Chondrocyte (in vitro differentiated cells): ENCODE results near the gene NEUROG2. TPM values are rescaled to one million over a fixed set of nuclear protein-coding genes. Genes with fewer than 3 reads are reported as not detected.
A peak's percentile ranks its signal among the peaks of the same experiment; 100 is the strongest.

Experiments
- DNase-seq: peaks from one replicate; pipeline ENCODE4 v3.0.0; 2021; ENCODE audit warnings: mixed read lengths, low spot score
- H3K27ac Mint-ChIP-seq: one replicate; pipeline ENCODE4 v1.8.0; 2021; ENCODE audit warnings: mild to moderate bottlenecking, moderate library complexity, mixed read lengths; ENCODE audit not compliant: unreplicated experiment
- H3K27me3 Mint-ChIP-seq: 2 replicates; pipeline ENCODE4 v1.8.0; 2021; ENCODE audit warnings: low read depth, mixed read lengths
- H3K36me3 Mint-ChIP-seq: 2 replicates; pipeline ENCODE4 v1.8.0; 2021; ENCODE audit warnings: low read depth, mixed read lengths
- H3K4me1 Mint-ChIP-seq: 2 replicates; pipeline ENCODE4 v1.8.0; 2021; ENCODE audit warnings: low read depth, mild to moderate bottlenecking, mixed read lengths
- H3K4me3 Mint-ChIP-seq: one replicate; pipeline ENCODE4 v1.8.0; 2021; ENCODE audit warnings: mild to moderate bottlenecking, moderate library complexity, mixed read lengths; ENCODE audit not compliant: unreplicated experiment
- H3K9me3 Mint-ChIP-seq: 2 replicates; pipeline ENCODE4 v1.8.0; 2021; ENCODE audit warnings: low read depth, mixed read lengths
- CTCF ChIP-seq: fragments of 200-600 bp; sonication (generic); IDR thresholded peaks from 2 replicates; pipeline ENCODE4 v1.5.0; 2021; ENCODE audit warnings: antibody characterized with exemption, mild to moderate bottlenecking, moderate library complexity
- long read RNA-seq: library from polyadenylated mRNA; stranded (forward); transcript quantifications from one replicate; pipeline ENCODE4 v2.0.0, GENCODE V29; 2021
- total RNA-seq: library from RNA; stranded (reverse); gene quantifications from 3 replicates; pipeline ENCODE4 v1.2.1, GENCODE V29; 2021

NEUROG2 gene
- total RNA-seq, result not detected in 3 replicates
- long read RNA-seq, result 0 reads

GRCh38 chr4:112516066-112516470 lies at the start of gene NEUROG2:
NEUROG2 (minus strand) TSS chr4:112516180; CDS start chr4:112515475, 705 bp downstream.
- peaks cover 34% of the 10 kb centered on the region for H3K4me1 Mint-ChIP-seq
- no peak within 1 kb of the TSS for H3K27ac Mint-ChIP-seq
- peak within 1 kb of the TSS; percentile 85 for H3K4me3 Mint-ChIP-seq
- H3K9me3 Mint-ChIP-seq, result peaks cover 6% of the 10 kb centered on the region
- peaks cover 3% of the 10 kb centered on the region for H3K36me3 Mint-ChIP-seq
- no peak for TF ChIP-seq CTCF
- no peak for DNase-seq
- peaks cover 87% of the 10 kb centered on the region for H3K27me3 Mint-ChIP-seq

GRCh38 chr4:112564706-112565270 lies 48.8 kb upstream of the NEUROG2 start:
- TF ChIP-seq CTCF, result no peak
- no peak overlapping the region for H3K4me3 Mint-ChIP-seq
- no peaks in the 10 kb centered on the region for H3K27me3 Mint-ChIP-seq
- H3K4me1 Mint-ChIP-seq, result no peaks in the 10 kb centered on the region
- peaks cover 3% of the 10 kb centered on the region for H3K9me3 Mint-ChIP-seq
- H3K27ac Mint-ChIP-seq, result no peak overlapping the region
- H3K36me3 Mint-ChIP-seq, result peaks cover 1% of the 10 kb centered on the region
- no peak for DNase-seq

- H3K4me3 Mint-ChIP-seq, result no peak overlapping the region
- no peak for DNase-seq
Observed at GRCh38 chr4:112563431-112564200, 47.6 kb upstream of the NEUROG2 start.

GRCh38 chr4:112562254-112562879 lies 46.4 kb upstream of the NEUROG2 start:
- peaks cover 1% of the 10 kb centered on the region for H3K36me3 Mint-ChIP-seq
- H3K4me3 Mint-ChIP-seq, result no peak overlapping the region
- no peaks in the 10 kb centered on the region for H3K27me3 Mint-ChIP-seq
- H3K27ac Mint-ChIP-seq, result no peak overlapping the region
- no peak for TF ChIP-seq CTCF
- no peak for DNase-seq
- no peaks in the 10 kb centered on the region for H3K4me1 Mint-ChIP-seq
- no peaks in the 10 kb centered on the region for H3K9me3 Mint-ChIP-seq

More at GRCh38 chr4:112563431-112564200, 47.6 kb upstream of the NEUROG2 start:
- TF ChIP-seq CTCF, result no peak
- no peaks in the 10 kb centered on the region for H3K27me3 Mint-ChIP-seq
- no peak overlapping the region for H3K27ac Mint-ChIP-seq
- peaks cover 3% of the 10 kb centered on the region for H3K9me3 Mint-ChIP-seq
- peaks cover 1% of the 10 kb centered on the region for H3K36me3 Mint-ChIP-seq
- no peaks in the 10 kb centered on the region for H3K4me1 Mint-ChIP-seq

GRCh38 chr4:112560084-112560483 lies 44.1 kb upstream of the NEUROG2 start:
- no peak overlapping the region for H3K4me3 Mint-ChIP-seq
- H3K36me3 Mint-ChIP-seq, result peaks cover 1% of the 10 kb centered on the region
- no peaks in the 10 kb centered on the region for H3K27me3 Mint-ChIP-seq
- no peak for DNase-seq
- H3K9me3 Mint-ChIP-seq, result no peaks in the 10 kb centered on the region
- no peak overlapping the region for H3K27ac Mint-ChIP-seq
- H3K4me1 Mint-ChIP-seq, result no peaks in the 10 kb centered on the region
- TF ChIP-seq CTCF, result no peak
